NCI-H748 (cell line): Measurements from ENCODE around the gene KCNH3.
"Not testable (repeated sequence)": the region's sequence is repeated elsewhere in the genome, so short reads cannot be mapped to it uniquely, and the experiment has no call there.

Experiments
- DNase-seq: peaks from one replicate; lab custom pipeline; 2025; ENCODE audit not compliant: unreplicated experiment; lab: John Stamatoyannopoulos, UW

Gene KCNH3

GRCh38 chr12:49584591-49584990 is 45.8 kb downstream of the KCNH3 start:
- no peak for DNase-seq

GRCh38 chr12:49585477-49586459 is 46.9 kb downstream of the KCNH3 start:
- DNase-seq, result no peak

- no peak for DNase-seq
These were observed 48.5 kb downstream of the KCNH3 start for GRCh38 chr12:49587174-49587908.

DNA sequence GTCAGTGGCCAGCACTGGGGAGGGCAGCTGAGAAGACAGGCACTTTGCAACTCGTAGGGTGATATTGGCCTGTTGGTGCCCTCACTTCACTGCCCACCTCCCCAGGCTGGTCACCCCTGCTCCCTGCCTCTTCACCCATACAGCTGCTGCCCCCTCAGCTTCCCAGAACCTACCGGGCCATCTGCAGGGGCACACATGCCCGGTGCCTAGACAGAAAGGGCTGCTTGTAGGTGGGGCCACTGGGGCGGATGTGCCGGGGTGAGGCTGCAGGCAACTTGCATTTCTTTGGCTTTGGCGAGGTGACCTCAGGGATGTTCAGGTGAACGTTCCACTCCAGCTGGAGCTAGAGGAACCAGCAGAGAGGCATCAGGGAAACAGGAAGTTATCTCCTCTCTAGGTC is 49.5 kb downstream of the KCNH3 start:
- DNase-seq, result no peak

GRCh38 chr12:49588721-49589516 is 50.1 kb downstream of the KCNH3 start:
- DNase-seq, result no peak

GRCh38 chr12:49598527-49598926 is 59.7 kb downstream of the KCNH3 start:
- no peak for DNase-seq

- DNase-seq, result no peak
These were observed 61.1 kb downstream of the KCNH3 start for GRCh38 chr12:49599961-49600360.

DNA sequence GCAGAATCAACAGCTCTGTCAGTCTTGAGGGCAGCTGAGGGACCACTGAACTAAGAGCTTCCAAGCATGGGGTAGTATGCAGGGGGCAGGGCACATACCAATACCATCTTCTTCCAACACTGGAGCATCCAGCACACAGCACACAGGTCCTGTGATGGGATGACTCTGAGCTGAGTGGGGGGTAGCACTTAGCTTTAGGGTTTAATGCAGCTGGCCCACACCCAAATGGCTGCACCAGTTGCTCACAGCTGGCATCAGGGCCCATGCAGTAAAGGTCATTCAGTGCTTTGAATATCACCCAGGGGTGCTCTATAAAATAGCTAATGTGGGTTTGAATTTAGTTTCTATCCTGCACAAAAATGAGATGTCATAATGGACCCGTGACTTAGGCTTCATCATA is 64.9 kb downstream of the KCNH3 start:
- no peak for DNase-seq

GRCh38 chr12:49604856-49605255 is 66.0 kb downstream of the KCNH3 start:
- no peak for DNase-seq

DNA sequence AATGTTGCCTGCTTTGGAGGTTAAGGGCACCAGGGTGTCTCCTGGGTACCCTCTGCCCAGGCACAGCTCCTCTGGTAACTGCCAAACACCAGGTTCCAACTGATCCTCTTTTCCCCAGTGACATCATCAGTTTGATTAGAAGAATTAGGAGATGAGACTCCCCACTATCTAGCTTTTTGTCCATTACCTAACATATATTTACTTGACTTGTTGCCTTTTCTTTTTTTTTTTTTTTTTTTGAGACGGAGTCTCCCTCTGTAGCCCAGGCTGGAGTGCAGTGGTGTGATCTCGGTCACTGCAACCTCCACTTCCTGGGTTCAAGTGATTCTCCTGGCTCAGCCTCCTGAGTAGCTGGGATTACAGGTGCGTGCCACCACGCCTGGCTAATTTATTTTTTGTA is 66.7 kb downstream of the KCNH3 start, which contains the start of gene FAM186B:
Gene FAM186B (minus strand): TSS at position 101 of the 400 bp plus-strand sequence. CDS start 162 bp downstream, outside the sequence.
- not testable (repeated sequence) for DNase-seq
